Stimulated activated naive CD8-positive, alpha-beta T cell treated with anti-CD3 and anti-CD28 coated beads, Interleukin-15, Interleukin-2, amounts not matched to agents 100 ng/mL and 50 ng/mL, for 24 hours (primary cell): ENCODE measurements around the gene KIRREL2.
A peak's percentile ranks its signal among the peaks of the same experiment; 100 is the strongest.
"Not testable (repeated sequence)": the region's sequence is repeated elsewhere in the genome, so short reads cannot be mapped to it uniquely, and the experiment has no call there.

ENCODE experiments used
- H3K27ac Mint-ChIP-seq: one replicate; pipeline ENCODE4 v1.8.0; 2021; ENCODE audit warnings: mild to moderate bottlenecking, mixed read lengths
- H3K27me3 Mint-ChIP-seq: one replicate; pipeline ENCODE4 v1.8.0; 2021; ENCODE audit warnings: mixed read lengths
- H3K36me3 Mint-ChIP-seq: one replicate; pipeline ENCODE4 v1.8.0; 2021; ENCODE audit warnings: low read depth, mixed read lengths
- H3K4me1 Mint-ChIP-seq: one replicate; pipeline ENCODE4 v1.8.0; 2021; ENCODE audit warnings: low read depth, mixed read lengths
- H3K4me3 Mint-ChIP-seq: one replicate; pipeline ENCODE4 v1.8.0; 2021; ENCODE audit warnings: mild to moderate bottlenecking, mixed read lengths
- H3K9me3 Mint-ChIP-seq: one replicate; pipeline ENCODE4 v1.8.0; 2021; ENCODE audit warnings: mixed read lengths

KIRREL2 gene

DNA sequence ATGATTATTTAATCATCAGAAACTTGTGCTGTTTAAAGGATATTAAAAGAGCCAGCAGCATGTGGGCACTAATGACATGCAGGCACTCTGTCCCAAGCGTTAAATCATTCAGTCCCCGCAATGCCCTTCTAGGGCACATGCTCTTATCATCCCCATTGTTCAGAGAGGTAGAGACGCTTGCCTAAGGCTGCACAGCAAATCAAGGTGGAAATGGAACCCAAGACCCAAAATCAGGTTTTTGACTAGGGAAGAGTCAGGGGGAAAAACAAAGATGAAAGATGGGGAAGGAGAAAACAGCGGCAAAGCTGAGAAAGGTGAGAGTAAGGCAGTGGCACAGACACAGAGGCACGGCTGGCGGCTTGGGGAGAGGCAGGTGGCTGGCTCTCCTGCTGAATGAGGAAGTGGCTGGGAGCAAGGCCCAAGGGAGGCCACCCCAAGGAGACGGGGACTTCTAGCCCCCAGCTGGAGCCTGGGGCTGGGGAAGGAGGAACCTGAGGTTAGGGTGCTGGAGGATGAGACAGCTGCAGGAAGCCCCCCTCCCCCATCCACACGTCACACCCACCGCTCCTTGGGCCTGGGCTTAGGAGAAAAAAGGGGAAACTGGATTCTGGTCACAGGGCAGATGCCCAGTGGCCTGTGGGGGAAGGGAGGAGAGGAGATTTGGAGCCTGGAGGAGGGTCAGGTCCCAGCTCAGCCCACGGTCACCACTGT, 52.4 kb downstream of the KIRREL2 start:
- H3K4me3 Mint-ChIP-seq, result peak overlapping the region; percentile 11
- peak overlapping the region; percentile 90 for H3K27ac Mint-ChIP-seq
- no peaks in the 10 kb centered on the region for H3K9me3 Mint-ChIP-seq
- peaks cover 67% of the 10 kb centered on the region for H3K4me1 Mint-ChIP-seq
- H3K36me3 Mint-ChIP-seq, result no peaks in the 10 kb centered on the region
- no peaks in the 10 kb centered on the region for H3K27me3 Mint-ChIP-seq

DNA sequence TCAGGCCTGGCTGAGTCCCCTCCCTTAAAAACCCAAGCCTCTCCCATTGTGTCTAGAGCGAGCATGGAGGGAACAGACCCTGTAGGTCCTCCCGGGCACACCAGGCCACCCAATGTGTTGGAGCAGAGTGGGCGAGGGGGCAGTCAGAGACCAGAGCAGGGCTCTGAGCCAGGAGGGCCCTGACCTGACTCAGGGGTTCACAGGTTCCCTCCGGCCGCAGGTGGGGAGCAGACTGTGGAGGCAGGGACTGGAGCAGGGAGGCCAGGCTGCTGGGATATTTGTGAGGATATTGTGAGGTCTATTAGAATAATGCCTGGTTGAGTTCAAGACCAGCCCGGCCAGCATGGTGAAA, 52.9 kb downstream of the KIRREL2 start:
- H3K4me1 Mint-ChIP-seq, result peaks cover 64% of the 10 kb centered on the region
- no peaks in the 10 kb centered on the region for H3K27me3 Mint-ChIP-seq
- H3K4me3 Mint-ChIP-seq, result no peak overlapping the region
- H3K9me3 Mint-ChIP-seq, result no peaks in the 10 kb centered on the region
- no peaks in the 10 kb centered on the region for H3K36me3 Mint-ChIP-seq
- H3K27ac Mint-ChIP-seq, result peak overlapping the region; percentile 90

DNA sequence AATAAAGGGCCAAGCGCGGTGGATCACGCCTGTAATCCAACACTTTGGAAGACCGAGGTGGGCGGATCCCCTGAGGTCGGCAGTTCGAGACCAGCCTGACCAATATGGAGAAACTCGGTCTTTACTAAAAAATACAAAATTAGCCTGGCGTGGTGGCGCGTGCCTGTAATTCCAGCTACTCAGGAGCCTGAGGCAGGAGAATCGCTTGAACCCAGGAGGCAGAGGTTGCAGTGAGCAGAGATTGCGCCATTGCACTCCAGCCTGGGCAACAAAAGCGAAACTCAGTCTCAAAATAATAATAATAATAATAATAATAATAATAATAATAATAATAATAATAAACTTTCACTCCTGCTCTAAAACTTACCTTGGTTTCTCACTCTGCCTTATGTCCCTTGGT, 53.6 kb downstream of the KIRREL2 start:
- not testable (repeated sequence) for H3K27me3 Mint-ChIP-seq, H3K36me3 Mint-ChIP-seq, H3K9me3 Mint-ChIP-seq, H3K4me3 Mint-ChIP-seq, H3K27ac Mint-ChIP-seq
- H3K4me1 Mint-ChIP-seq, result peaks cover 60% of the 10 kb centered on the region

DNA sequence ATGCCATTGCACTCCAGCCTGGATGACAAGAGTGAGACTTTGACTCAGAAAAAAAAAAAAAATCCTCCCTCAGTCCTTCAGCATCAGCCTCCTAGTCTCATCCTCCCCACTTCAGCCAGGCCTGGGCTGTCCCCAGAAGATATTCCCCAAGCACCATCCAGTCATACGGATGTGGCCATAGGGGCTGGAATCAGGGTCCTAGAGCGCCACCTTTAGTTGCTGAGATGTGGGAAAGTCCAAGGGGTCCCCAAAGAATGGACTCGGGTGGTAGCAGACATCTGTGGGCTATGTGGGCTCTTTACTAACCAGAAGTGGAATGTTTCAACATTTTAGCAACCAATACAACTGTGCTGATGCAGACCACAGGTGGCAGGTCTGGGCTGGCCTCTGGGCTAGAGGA, 54.5 kb downstream of the KIRREL2 start:
- Mint-ChIP-seq H3K36me3 (no peaks in the 10 kb centered on the region), H3K4me1 (peaks cover 60% of the 10 kb centered on the region), H3K27ac (no peak overlapping the region), H3K4me3 (no peak overlapping the region), H3K27me3 (no peaks in the 10 kb centered on the region), H3K9me3 (no peaks in the 10 kb centered on the region)

DNA sequence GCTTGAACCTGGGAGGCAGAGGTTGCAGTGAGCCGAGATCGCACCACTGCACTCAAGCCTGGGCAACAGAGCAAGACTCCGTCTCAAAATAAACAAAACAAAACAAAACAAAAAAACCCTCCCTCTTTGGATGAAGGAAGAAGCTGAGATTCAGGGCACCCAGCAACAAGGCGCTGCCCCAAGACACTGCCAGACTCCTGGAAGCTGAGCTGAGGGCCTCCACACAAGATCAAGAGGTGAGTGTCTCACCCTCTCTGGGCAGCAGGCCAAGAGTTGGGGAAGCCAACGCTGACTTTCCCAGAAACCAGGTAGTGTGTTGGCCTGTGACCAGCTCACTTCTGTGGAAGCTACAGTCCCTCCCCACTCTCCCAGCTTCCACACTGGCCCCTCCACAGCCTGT, 55.1 kb downstream of the KIRREL2 start:
- H3K9me3 Mint-ChIP-seq, result no peaks in the 10 kb centered on the region
- H3K4me3 Mint-ChIP-seq, result no peak overlapping the region
- H3K36me3 Mint-ChIP-seq, result no peaks in the 10 kb centered on the region
- no peaks in the 10 kb centered on the region for H3K27me3 Mint-ChIP-seq
- no peak overlapping the region for H3K27ac Mint-ChIP-seq
- peaks cover 55% of the 10 kb centered on the region for H3K4me1 Mint-ChIP-seq

DNA sequence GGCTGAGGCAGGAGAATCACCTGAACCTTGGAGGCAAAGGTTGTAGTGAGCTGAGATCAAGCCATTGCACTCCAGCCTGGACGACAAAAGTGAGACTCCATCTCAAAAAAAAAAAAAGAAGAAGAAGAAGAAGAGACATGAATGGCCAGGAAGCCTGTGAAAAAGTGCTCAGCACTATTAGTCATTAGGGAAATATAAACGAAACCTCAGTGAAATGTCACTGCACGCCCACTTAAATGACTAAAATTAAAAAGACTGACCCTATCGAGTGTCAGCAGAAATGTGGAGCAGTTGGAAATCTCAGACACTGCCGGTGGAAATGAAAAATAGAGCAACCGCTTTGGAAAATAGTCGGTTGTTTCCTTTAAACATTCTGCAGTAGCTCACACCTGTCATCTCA, 56.9 kb downstream of the KIRREL2 start:
- H3K4me1 Mint-ChIP-seq, result peaks cover 47% of the 10 kb centered on the region
- no peaks in the 10 kb centered on the region for H3K36me3 Mint-ChIP-seq
- no peaks in the 10 kb centered on the region for H3K27me3 Mint-ChIP-seq
- no peak overlapping the region for H3K27ac Mint-ChIP-seq
- no peaks in the 10 kb centered on the region for H3K9me3 Mint-ChIP-seq
- H3K4me3 Mint-ChIP-seq, result no peak overlapping the region

DNA sequence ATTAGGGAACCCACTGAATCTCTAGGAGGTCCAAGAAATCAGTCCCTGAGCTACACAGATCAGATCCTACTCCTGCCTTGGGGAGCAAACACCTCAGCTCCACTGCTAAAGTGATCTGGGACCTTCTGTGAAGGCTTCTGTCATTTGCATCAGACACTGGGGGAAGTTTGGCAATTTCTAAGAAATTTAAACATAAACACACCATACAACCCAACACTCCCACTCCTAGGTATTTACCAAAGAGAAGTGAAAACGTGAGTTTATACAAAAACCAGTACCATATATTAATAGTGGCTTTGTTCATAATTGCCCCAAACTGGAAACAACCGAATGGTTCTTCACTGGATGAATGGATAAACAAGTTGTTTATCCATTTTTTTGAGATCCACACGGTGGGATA, 58.7 kb downstream of the KIRREL2 start:
- peaks cover 31% of the 10 kb centered on the region for H3K4me1 Mint-ChIP-seq
- H3K27me3 Mint-ChIP-seq, result no peaks in the 10 kb centered on the region
- H3K9me3 Mint-ChIP-seq, result no peaks in the 10 kb centered on the region
- no peak overlapping the region for H3K27ac Mint-ChIP-seq
- no peak overlapping the region for H3K4me3 Mint-ChIP-seq
- no peaks in the 10 kb centered on the region for H3K36me3 Mint-ChIP-seq
